Measurements from ENCODE around the gene USP36. TPM values are rescaled to one million over a fixed set of nuclear protein-coding genes. Genes with fewer than 3 reads are reported as not detected.

The USP36 gene
- total and polyA plus RNA-seq, 7 donors = 14.0 to 40.5 (median 24.2) TPM

GRCh38 chr17:78819402-78819801 is 21.2 kb downstream of the USP36 start:
- H3K4me3 ChIP-seq = no peak overlapping the region
- H3K9me3 ChIP-seq = no peaks in the 10 kb centered on the region
- peak in 1 of 2 donors; percentile 40 for DNase-seq
- H3K36me3 ChIP-seq (ENCODE audit: insufficient read depth in 1 of 2, low read depth in 1 of 2) = peaks cover 11 to 99% of the 10 kb centered on the region in 2 donors
- H3K4me1 ChIP-seq = no peaks in the 10 kb centered on the region
- intact Hi-C loops (cut with DNase I) = no loop called here
- 73 to 86% (median 84%) methylated on average over 8 of the region's 8 CpGs for WGBS, 3 donors
- H3K27me3 ChIP-seq (ENCODE audit: insufficient read depth in 3 of 3, low read length in 2 of 3) = no peaks in the 10 kb centered on the region
- TF ChIP-seq CTCF (IDR thresholded peaks at IDR 0.05) = no peak
- no peak for ATAC-seq
- H3K27ac ChIP-seq = peak overlapping the region; percentile 6

GRCh38 chr17:78818932-78819331 is 21.7 kb downstream of the USP36 start:
- peak in 1 of 2 donors; percentile 30 for DNase-seq
- peaks cover 13 to 99% of the 10 kb centered on the region in 2 donors for H3K36me3 ChIP-seq (ENCODE audit: insufficient read depth in 1 of 2, low read depth in 1 of 2)
- no peak for TF ChIP-seq CTCF (IDR thresholded peaks at IDR 0.05)

GRCh38 chr17:78818152-78818846 is 22.3 kb downstream of the USP36 start:
- 80 to 83% (median 81%) methylated on average over 19 of the region's 19 CpGs for WGBS, 3 donors
- Histone ChIP-seq H3K27me3 (ENCODE audit: insufficient read depth in 3 of 3, low read length in 2 of 3) (no peaks in the 10 kb centered on the region), H3K27ac (peak overlapping the region; percentile 6), H3K4me3 (no peak overlapping the region), H3K36me3 (ENCODE audit: insufficient read depth in 1 of 2, low read depth in 1 of 2) (peaks cover 14 to 99% of the 10 kb centered on the region in 2 donors), H3K9me3 (no peaks in the 10 kb centered on the region), H3K4me1 (peaks cover 4% of the 10 kb centered on the region)
- TF ChIP-seq CTCF (IDR thresholded peaks at IDR 0.05) = no peak
- intact Hi-C loops (cut with DNase I) = no loop called here
- peak in 1 of 2 donors; percentile 38 for DNase-seq
- no peak for ATAC-seq

More at GRCh38 chr17:78818932-78819331, 21.7 kb downstream of the USP36 start:
- WGBS, 3 donors = 60 to 76% (median 66%) methylated on average over 6 of the region's 6 CpGs
- Histone ChIP-seq H3K4me1 (no peaks in the 10 kb centered on the region), H3K27ac (peak overlapping the region; percentile 6), H3K27me3 (ENCODE audit: insufficient read depth in 3 of 3, low read length in 2 of 3) (no peaks in the 10 kb centered on the region), H3K4me3 (no peak overlapping the region), H3K9me3 (no peaks in the 10 kb centered on the region)
- no peak for ATAC-seq
- intact Hi-C loops (cut with DNase I) = no loop called here

- WGBS, 3 donors = 29 to 64% (median 31%) methylated on average over 6 of the region's 6 CpGs
- Histone ChIP-seq H3K27ac (peak overlapping the region; percentile 39), H3K4me3 (no peak overlapping the region), H3K9me3 (no peaks in the 10 kb centered on the region), H3K36me3 (ENCODE audit: insufficient read depth in 1 of 2, low read depth in 1 of 2) (peaks cover 15 to 100% of the 10 kb centered on the region in 2 donors), H3K4me1 (peaks cover 7% of the 10 kb centered on the region), H3K27me3 (ENCODE audit: insufficient read depth in 3 of 3, low read length in 2 of 3) (no peaks in the 10 kb centered on the region)
- peak in 1 of 2 donors; percentile 24 for DNase-seq
- TF ChIP-seq CTCF (IDR thresholded peaks at IDR 0.05) = no peak
- intact Hi-C loops (cut with DNase I) = no loop called here
- ATAC-seq = peak; percentile 20 to 83 (median 68)
These were observed 23.5 kb downstream of the USP36 start for GRCh38 chr17:78817123-78817522.
